Nephron progenitor cell (in vitro differentiated cells): ENCODE results near the gene LRATD1.

Experiments used
- DNase-seq: peaks from one replicate; pipeline ENCODE4 v3.0.0; 2021
- H3K27ac Mint-ChIP-seq: 2 replicates; pipeline ENCODE4 v1.8.0; 2021; ENCODE audit warnings: mild to moderate bottlenecking, moderate library complexity, mixed read lengths
- H3K27me3 Mint-ChIP-seq: 2 replicates; pipeline ENCODE4 v1.8.0; 2021; ENCODE audit warnings: mild to moderate bottlenecking, low read depth, mixed read lengths; ENCODE audit not compliant: poor library complexity
- H3K36me3 Mint-ChIP-seq: 2 replicates; pipeline ENCODE4 v1.8.0; 2021; ENCODE audit warnings: low read depth, mixed read lengths
- H3K4me1 Mint-ChIP-seq: 2 replicates; pipeline ENCODE4 v1.8.0; 2021; ENCODE audit warnings: mixed read lengths
- H3K4me3 Mint-ChIP-seq: 2 replicates; pipeline ENCODE4 v1.8.0; 2021; ENCODE audit warnings: mild to moderate bottlenecking, moderate library complexity, mixed read lengths
- H3K9me3 Mint-ChIP-seq: 2 replicates; pipeline ENCODE4 v1.8.0; 2021; ENCODE audit warnings: mild to moderate bottlenecking, moderate library complexity, mixed read lengths
- TF ChIP-seq, protein P1 (sequence below): fragments of 200-600 bp; sonication (generic); IDR thresholded peaks from 2 replicates; pipeline ENCODE4 v1.5.0; 2021; ENCODE audit warnings: antibody characterized with exemption

Gene LRATD1

DNA sequence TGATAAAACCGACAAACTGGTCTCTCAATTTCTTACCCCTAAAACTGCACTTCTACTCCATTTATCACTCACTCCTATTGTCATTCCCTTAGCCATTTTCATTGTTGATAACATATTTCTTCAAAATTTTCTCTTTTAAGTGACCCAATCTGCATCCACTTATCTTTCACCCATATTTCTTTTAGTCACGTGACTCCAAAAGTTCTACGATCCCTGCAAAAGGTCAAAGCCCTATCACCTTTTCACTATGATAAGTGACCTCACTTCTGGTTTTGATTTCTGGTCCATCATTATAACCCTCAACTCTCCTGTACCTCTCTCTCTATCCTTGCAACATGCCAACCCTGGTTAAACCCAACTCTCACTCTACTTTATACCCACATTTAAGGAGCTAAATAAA lies 49.1 kb downstream of the LRATD1 start:
- DNase-seq = no peak
- Mint-ChIP-seq H3K27me3 (peaks cover 7% of the 10 kb centered on the region), H3K36me3 (no peaks in the 10 kb centered on the region), H3K4me3 (no peak overlapping the region), H3K9me3 (no peaks in the 10 kb centered on the region), H3K4me1 (no peaks in the 10 kb centered on the region), H3K27ac (no peak overlapping the region)
- TF ChIP-seq, protein P1, sequence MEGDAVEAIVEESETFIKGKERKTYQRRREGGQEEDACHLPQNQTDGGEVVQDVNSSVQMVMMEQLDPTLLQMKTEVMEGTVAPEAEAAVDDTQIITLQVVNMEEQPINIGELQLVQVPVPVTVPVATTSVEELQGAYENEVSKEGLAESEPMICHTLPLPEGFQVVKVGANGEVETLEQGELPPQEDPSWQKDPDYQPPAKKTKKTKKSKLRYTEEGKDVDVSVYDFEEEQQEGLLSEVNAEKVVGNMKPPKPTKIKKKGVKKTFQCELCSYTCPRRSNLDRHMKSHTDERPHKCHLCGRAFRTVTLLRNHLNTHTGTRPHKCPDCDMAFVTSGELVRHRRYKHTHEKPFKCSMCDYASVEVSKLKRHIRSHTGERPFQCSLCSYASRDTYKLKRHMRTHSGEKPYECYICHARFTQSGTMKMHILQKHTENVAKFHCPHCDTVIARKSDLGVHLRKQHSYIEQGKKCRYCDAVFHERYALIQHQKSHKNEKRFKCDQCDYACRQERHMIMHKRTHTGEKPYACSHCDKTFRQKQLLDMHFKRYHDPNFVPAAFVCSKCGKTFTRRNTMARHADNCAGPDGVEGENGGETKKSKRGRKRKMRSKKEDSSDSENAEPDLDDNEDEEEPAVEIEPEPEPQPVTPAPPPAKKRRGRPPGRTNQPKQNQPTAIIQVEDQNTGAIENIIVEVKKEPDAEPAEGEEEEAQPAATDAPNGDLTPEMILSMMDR = no peak
